ENCODE results near the gene TEX54.

Gene TEX54

DNA sequence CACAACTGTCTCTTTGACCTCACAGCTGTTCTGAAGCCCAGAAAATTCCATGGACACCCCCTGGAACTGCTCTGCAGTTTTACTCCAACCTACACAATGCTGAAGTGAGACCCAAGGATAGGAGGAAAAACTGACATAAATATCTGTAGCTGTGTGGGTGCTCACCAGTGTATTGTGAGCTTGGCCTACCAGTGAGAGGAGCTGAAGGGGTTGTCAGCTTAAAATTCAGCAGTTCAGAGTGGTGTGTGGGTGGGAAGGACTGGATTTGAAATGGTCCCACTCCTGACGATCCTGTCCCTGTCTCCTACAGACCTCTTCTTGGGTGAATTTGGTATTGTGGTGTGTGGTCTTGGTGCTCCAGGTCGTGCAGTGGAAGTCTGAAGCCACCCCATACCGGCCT is 43.1 kb downstream of the TEX54 start:
- in situ Hi-C loops (cut with HindIII; ENCODE audit: low sequenced_read_pairs), result no loop called here

DNA sequence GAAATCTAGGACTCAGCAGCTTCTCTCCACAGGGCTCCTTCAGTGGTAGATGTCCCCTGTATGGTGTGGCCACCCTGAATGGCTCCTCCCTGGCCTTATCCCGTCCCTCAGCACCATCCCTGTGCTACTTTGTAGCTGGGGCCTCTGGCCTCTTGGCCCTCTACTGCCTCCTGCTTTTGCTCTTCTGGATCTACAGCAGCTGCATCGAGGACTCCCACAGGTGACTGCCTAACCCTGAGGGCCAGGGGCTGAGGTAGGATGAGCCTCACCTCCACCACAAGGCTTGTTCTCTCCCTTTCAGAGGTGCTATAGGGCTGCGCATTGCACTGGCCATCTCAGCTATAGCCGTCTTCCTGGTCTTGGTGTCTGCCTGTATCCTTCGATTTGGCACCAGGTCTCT is 43.6 kb downstream of the TEX54 start:
- in situ Hi-C loops (cut with HindIII; ENCODE audit: low sequenced_read_pairs), result no loop called here

DNA sequence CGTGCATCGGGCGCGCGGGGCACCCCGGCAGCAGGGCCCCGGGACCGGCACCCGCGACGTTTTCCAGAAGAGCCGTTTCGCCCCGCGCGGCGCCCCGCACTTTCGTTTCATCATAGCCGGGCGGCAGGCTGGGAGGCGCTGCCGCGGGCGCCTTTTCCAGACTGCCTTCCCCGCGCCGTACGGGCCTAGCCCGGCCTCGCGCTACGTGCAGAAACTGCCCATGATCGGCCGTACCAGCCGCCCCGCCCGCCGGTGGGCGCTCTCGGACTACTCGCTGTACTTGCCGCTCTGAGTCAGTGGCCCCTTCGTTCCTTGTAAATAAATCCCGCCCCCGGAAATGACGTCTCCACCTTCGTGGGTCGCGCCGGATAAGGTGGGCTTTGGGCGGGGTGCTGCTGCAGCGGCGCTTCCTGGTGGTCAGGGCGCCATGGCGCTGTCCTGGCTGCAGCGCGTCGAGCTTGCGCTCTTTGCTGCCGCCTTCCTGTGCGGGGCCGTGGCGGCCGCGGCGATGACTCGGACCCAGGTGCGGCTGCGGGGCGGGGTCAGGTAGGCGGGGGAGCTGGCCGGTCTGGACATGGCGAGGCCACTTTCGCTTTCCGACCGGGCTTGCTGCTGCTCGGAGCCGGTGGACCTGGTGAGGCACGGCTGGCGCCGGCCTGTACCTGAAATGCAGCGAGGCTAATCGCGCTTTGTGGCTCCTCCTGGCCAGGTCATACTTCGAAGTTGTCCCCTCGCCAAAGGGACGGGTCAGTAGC is 45.5 kb downstream of the TEX54 start, which contains the start of gene TMEM179B:
Gene TMEM179B, plus strand, starts transcription at position 398 of the 755 bp plus-strand sequence. Its CDS starts 30 bp downstream, at position 428.
- in situ Hi-C loops (cut with HindIII; ENCODE audit: low sequenced_read_pairs), result no loop called here

DNA sequence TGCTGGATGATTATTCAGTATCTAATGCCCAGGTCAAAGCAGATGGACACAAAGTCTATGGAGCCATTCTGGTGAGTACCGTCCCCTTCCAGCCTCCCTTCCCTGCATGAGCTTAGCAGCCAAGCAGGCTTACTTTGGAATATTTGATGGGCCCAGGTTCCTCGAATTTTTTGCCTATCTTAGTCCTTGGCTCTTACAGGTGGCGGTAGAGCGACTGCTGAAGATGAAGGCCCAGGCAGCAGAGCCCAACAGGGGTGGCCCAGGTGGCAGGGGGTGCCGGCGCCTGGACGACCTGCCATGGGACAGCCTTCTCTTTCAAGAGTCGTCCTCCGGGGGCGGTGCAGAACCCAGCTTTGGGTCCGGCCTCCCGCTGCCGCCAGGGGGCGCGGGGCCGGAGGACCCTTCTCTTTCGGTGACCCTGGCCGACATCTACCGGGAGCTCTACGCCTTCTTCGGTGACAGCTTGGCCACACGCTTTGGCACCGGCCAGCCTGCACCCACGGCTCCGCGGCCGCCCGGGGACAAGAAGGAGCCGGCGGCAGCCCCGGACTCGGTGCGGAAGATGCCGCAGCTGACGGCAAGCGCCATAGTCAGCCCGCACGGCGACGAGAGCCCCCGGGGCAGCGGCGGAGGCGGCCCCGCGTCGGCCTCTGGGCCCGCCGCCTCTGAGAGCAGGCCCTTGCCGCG is 46.2 kb downstream of the TEX54 start:
- in situ Hi-C loops (cut with HindIII; ENCODE audit: low sequenced_read_pairs), result no loop called here

DNA sequence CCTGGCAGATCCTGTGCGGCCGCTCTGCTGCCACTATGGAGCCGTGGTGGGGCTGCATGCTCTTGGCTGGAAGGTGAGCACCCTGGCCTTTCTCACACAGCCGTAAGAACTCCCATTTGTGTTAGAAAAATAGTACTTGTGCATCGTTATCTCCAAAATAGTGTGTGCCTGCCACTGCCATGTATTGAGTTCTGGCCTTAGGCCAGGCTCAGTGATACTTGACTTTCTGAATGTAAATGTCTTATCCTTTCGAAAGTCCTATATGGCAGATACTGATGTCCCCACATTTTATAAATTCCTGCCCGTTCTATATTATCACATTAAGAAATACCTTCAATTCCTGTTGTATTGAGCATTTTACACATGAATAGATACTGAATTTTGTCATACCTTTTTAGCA is 49.9 kb downstream of the TEX54 start:
- in situ Hi-C loops (cut with HindIII; ENCODE audit: low sequenced_read_pairs), result no loop called here

Measured in DLD1 (cell line).